NT2/D1 (cell line): Measurements from ENCODE around the gene ACSF2.

Experiments
- DNase-seq: peaks from one replicate; pipeline ENCODE4 v3.0.0-alpha.2; 2011; ENCODE audit warnings: low read depth, low spot score
- H3K27me3 ChIP-seq: 2 replicates; pipeline ENCODE4 v1.6.0; 2011; ENCODE audit warnings: mild to moderate bottlenecking; ENCODE audit not compliant: insufficient read length, insufficient read depth
- H3K36me3 ChIP-seq: 2 replicates; pipeline ENCODE4 v1.6.1; 2011; ENCODE audit warnings: mild to moderate bottlenecking, low read length, mixed read lengths; ENCODE audit not compliant: insufficient read depth, insufficient read length
- H3K4me1 ChIP-seq: 2 replicates; pipeline ENCODE4 v1.5.1; 2011; ENCODE audit not compliant: insufficient read depth, insufficient read length
- H3K4me3 ChIP-seq: 2 replicates; pipeline ENCODE4 v1.5.1; 2011; ENCODE audit warnings: low read depth; ENCODE audit not compliant: insufficient read length
- H3K9ac ChIP-seq: 2 replicates; pipeline ENCODE4 v1.6.0; 2011; ENCODE audit warnings: low read depth; ENCODE audit not compliant: insufficient read length
- H3K9me3 ChIP-seq: 2 replicates; pipeline ENCODE4 v1.5.1; 2011; ENCODE audit warnings: mild to moderate bottlenecking, low read length; ENCODE audit not compliant: insufficient read depth
- SUZ12 ChIP-seq: IDR thresholded peaks from 2 replicates; pipeline ENCODE4 v1.6.1; 2011; ENCODE audit not compliant: insufficient read length, insufficient read depth; ENCODE audit errors: extremely low read depth
- YY1 ChIP-seq: IDR thresholded peaks from 2 replicates; pipeline ENCODE4 v1.6.1; 2011; ENCODE audit not compliant: insufficient read length, insufficient read depth
- ZNF274 ChIP-seq: IDR thresholded peaks from 2 replicates; pipeline ENCODE4 v1.6.1; 2011; ENCODE audit warnings: mild to moderate bottlenecking, low read depth, low read length

ACSF2 gene

DNA sequence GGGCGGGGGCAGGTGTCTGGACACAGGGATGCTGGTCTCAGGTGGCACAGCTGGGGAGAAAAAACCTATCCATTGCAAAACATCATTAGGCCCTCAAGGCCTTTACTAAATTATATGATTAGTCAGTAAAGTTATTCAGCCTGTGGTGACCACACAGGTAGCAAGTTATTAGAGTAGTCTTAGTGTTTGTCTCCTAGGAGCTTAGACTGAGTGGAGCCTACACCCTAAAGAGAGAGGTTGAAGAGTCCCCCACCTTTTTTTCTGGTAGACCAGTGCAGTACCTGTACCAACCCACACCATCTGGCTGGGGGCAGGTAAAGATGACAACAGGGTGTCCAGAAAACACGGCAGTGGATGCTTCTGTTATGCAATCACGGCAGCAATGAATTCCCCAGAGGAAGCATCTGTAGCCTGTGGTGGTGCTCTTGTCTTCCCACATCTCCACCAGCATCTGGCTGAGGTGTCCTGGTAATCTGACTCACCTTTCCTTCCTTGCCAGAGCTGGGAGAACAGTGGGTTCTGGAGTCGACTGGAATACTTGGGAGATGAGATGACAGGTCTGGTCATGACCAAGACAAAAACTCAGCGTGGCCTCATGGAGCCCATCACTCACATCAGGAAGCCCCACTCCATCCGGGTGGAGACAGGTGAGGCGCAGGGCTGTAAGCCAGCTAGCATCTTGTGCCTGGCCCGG lies 93.3 kb downstream of the ACSF2 start:
- Histone ChIP-seq H3K27me3 (no peaks in the 10 kb centered on the region), H3K4me3 (no peak overlapping the region), H3K9ac (no peak overlapping the region), H3K4me1 (peaks cover 8% of the 10 kb centered on the region), H3K36me3 (no peaks in the 10 kb centered on the region), H3K9me3 (no peaks in the 10 kb centered on the region)
- no peak for DNase-seq
- TF ChIP-seq YY1 = no peak
- no peak for TF ChIP-seq ZNF274
- TF ChIP-seq SUZ12 = no peak

DNA sequence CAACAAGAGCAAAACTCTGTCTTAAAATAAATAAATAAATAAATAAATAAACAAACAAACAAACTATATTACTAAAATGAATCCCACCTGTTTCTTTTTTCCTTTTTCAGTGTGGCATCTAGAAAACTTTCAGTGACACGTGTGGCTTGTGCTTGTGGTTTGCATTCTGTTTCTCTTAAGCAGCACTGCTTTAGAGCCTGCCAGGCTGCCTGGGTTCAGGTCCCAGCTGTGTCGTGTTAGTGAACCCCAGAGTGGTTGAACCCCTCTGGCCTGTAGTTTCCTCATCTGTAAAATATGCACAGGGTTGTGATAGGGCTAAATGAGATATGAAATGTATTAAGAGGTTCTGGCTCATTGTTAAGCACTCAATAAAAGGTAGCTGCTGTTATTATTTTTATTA lies 94.5 kb downstream of the ACSF2 start:
- no peaks in the 10 kb centered on the region for H3K36me3 ChIP-seq
- H3K4me3 ChIP-seq = no peak overlapping the region
- peaks cover 7% of the 10 kb centered on the region for H3K4me1 ChIP-seq
- H3K27me3 ChIP-seq = no peaks in the 10 kb centered on the region
- no peak for DNase-seq
- TF ChIP-seq ZNF274 (no peak), SUZ12 (no peak), YY1 (no peak)
- no peaks in the 10 kb centered on the region for H3K9me3 ChIP-seq
- no peak overlapping the region for H3K9ac ChIP-seq

DNA sequence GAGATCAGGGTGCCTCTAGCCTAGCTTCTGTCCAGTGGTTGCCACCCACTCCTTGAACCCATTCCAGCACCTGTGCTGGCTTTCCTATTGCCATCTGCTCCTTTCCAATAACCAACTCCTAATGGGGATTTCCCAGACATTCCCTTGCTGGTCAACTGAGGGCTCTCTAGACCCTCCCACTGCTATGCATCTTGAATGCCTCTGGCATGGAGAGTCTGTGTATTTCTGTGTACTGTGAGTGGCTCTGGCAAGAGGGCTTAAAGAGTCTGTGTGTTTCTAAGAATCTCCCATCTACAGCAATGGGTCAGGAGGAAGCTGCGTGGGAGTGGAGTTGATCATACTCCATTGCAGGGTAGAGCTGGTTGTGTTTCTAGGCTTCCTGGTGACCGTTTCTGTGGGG lies 95.5 kb downstream of the ACSF2 start:
- Histone ChIP-seq H3K27me3 (no peaks in the 10 kb centered on the region), H3K36me3 (no peaks in the 10 kb centered on the region), H3K4me3 (no peak overlapping the region), H3K4me1 (peaks cover 7% of the 10 kb centered on the region), H3K9me3 (no peaks in the 10 kb centered on the region), H3K9ac (no peak overlapping the region)
- DNase-seq = no peak
- TF ChIP-seq ZNF274 = no peak
- TF ChIP-seq YY1 = no peak
- TF ChIP-seq SUZ12 = no peak

DNA sequence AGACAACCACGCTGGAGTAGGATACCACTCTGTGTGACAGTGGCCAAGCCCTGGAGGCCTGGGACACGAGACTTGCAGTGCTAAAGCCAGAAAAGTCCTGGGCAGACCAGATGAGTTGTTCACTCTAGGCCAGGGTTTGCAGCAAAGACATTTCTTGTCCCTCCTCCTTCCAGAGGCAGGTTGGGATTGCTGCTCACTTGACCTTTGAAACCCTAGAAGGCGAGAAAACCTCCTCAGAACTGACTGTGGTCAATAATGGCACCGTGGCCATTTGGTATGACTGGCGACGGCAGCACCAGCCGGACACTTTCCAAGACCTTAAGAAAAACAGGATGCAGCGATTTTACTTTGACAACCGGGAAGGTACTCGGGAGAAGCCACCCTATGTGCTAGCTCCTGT lies 96.7 kb downstream of the ACSF2 start:
- Histone ChIP-seq H3K9me3 (no peaks in the 10 kb centered on the region), H3K36me3 (no peaks in the 10 kb centered on the region), H3K9ac (no peak overlapping the region), H3K4me1 (peaks cover 11% of the 10 kb centered on the region), H3K4me3 (no peak overlapping the region), H3K27me3 (no peaks in the 10 kb centered on the region)
- no peak for TF ChIP-seq YY1
- no peak for TF ChIP-seq SUZ12
- no peak for TF ChIP-seq ZNF274
- DNase-seq = no peak

DNA sequence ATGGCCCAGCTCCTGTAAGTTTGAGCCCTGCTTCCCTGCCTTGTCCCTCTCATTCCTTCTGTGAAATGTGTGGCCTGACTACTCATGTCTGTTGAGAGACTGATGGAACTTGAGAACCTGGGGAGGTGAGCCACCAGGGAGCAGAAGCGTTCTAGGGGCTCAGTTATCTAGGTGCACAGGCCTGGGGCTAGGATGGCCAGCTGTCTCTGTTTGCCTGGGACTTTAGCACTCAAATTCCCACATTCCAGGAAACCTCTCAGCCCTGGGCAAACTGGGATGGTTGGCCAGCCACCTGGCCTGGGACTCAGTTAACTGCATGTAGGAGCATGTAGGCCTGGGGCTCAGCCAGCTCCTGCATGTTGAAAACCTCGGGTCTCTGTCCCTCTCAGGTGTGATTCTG lies 97.2 kb downstream of the ACSF2 start:
- Histone ChIP-seq H3K27me3 (no peaks in the 10 kb centered on the region), H3K9me3 (no peaks in the 10 kb centered on the region), H3K4me1 (peaks cover 8% of the 10 kb centered on the region), H3K4me3 (no peak overlapping the region), H3K36me3 (no peaks in the 10 kb centered on the region), H3K9ac (no peak overlapping the region)
- TF ChIP-seq YY1 (no peak), SUZ12 (no peak), ZNF274 (no peak)
- DNase-seq = no peak
